Ovary (tissue), 3 donors: Measurements from ENCODE around the gene SMTNL1.

Source experiments
- CTCF ChIP-seq, 3 donors: fragments of 450-650 bp in 2 of 3; fragments of 200-600 bp in 1 of 3; IDR thresholded peaks; one replicate each; pipeline versions ENCODE4 v1.5.1 to v1.8.0; 2016 to 2022; ENCODE audit warnings: antibody characterized with exemption in 3 of 3, mild to moderate bottlenecking in 1 of 3
- EP300 ChIP-seq: sonication (generic); formaldehyde crosslinking; IDR thresholded peaks from one replicate; pipeline ENCODE4 v1.6.1; 2017; ENCODE audit warnings: antibody characterized with exemption
- POLR2A ChIP-seq: fragments of 450-650 bp; IDR thresholded peaks from one replicate; pipeline ENCODE4 v1.6.1; 2017; ENCODE audit warnings: antibody characterized with exemption, mild to moderate bottlenecking, moderate library complexity
- donor health status: DM: no; HTN: no; CAD: no.

- TF ChIP-seq POLR2A = no peak
- TF ChIP-seq CTCF (IDR thresholded peaks at IDR 0.05) = no peak
- no peak for TF ChIP-seq EP300
These were observed 7.2 kb upstream of the SMTNL1 start for GRCh38 chr11:57530215-57530595.
